HepG2 (cell line): Measurements from ENCODE around the gene CHKA. TPM values are rescaled to one million over a fixed set of nuclear protein-coding genes. Genes with fewer than 3 reads are reported as not detected.

ENCODE experiments used
- E2F5 ChIP-seq: sonication (generic); formaldehyde crosslinking; conservative IDR thresholded peaks from 2 replicates; pipeline ENCODE4 v1.4.0; 2020; ENCODE audit warnings: missing genetic modification reagents
- FOSL2 ChIP-seq: sonication (generic); formaldehyde crosslinking; IDR thresholded peaks from 2 replicates; pipeline ENCODE4 v1.4.0; 2020; ENCODE audit warnings: missing genetic modification reagents
- KDM3A ChIP-seq: IDR thresholded peaks from 2 replicates; pipeline ENCODE4 v1.6.1; 2018; ENCODE audit warnings: low read depth, missing compliant biosample characterization
- MAZ ChIP-seq, 2 experiments: sonication (generic) in 1 of 2; formaldehyde crosslinking in 1 of 2; IDR thresholded peaks; 2 replicates each; pipeline versions ENCODE4 v1.5.0 to v1.6.1; 2012 to 2020; ENCODE audit warnings: low read depth in 2 of 2, mild to moderate bottlenecking in 2 of 2, borderline replicate concordance in 1 of 2, improper control_type of control experiment in 1 of 2, low read length in 1 of 2, missing genetic modification reagents in 1 of 2, moderate library complexity in 1 of 2
- PLRG1 ChIP-seq: fragments of 450-650 bp; conservative IDR thresholded peaks from 2 replicates; pipeline ENCODE4 v1.6.1; 2016
- PRDM15 ChIP-seq: sonication (generic); formaldehyde crosslinking; IDR thresholded peaks from 2 replicates; pipeline ENCODE4 v1.4.0; 2020; ENCODE audit warnings: missing genetic modification reagents
- RAD21 ChIP-seq: fragments of 450-650 bp; formaldehyde crosslinking; IDR thresholded peaks from 2 replicates; pipeline ENCODE4 v1.5.0; 2020; ENCODE audit warnings: mild to moderate bottlenecking
- ZBTB34 ChIP-seq: sonication (generic); formaldehyde crosslinking; IDR thresholded peaks from 2 replicates; pipeline ENCODE4 v1.8.0; 2022; ENCODE audit warnings: mild to moderate bottlenecking, missing genetic modification reagents
- ZFX ChIP-seq: sonication (generic); formaldehyde crosslinking; IDR thresholded peaks from 2 replicates; pipeline ENCODE4 v1.4.0; 2020; ENCODE audit warnings: mild to moderate bottlenecking, low read depth, missing genetic modification reagents, moderate library complexity
- ZNF264 ChIP-seq: sonication (generic); formaldehyde crosslinking; IDR thresholded peaks from 2 replicates; pipeline ENCODE4 v1.4.0; 2020; ENCODE audit warnings: missing genetic modification reagents
- ZNF296 ChIP-seq: sonication (generic); formaldehyde crosslinking; conservative IDR thresholded peaks from 2 replicates; pipeline ENCODE4 v1.5.0; 2020; ENCODE audit warnings: mild to moderate bottlenecking, missing genetic modification reagents
- ZNF407 ChIP-seq: sonication (generic); formaldehyde crosslinking; IDR thresholded peaks from one replicate; pipeline ENCODE4 v1.5.1; 2020; ENCODE audit warnings: mild to moderate bottlenecking, missing genetic modification reagents; ENCODE audit errors: not compliant biosample characterization
- ZNF597 ChIP-seq: sonication (generic); formaldehyde crosslinking; IDR thresholded peaks from 2 replicates; pipeline ENCODE4 v1.5.0; 2020; ENCODE audit warnings: missing genetic modification reagents
- ZNF7 ChIP-seq: IDR thresholded peaks from 2 replicates; pipeline ENCODE4 v1.6.1; 2016; ENCODE audit warnings: missing biosample characterization, missing genetic modification reagents
- polyA plus RNA-seq, 8 experiments: library from polyadenylated mRNA; depleted of rRNA in 3 of 8; stranded (reverse) in 7 of 8; unstranded in 1 of 8; fragments of >200 nt; fragmentation: Illumina TruSeq in 4 of 8; extraction: Trizol in 4 of 8; gene quantifications; 2 replicates each; pipeline versions ENCODE4 v1.2.1 to v1.2.3, GENCODE V29; 2011 to 2016; ENCODE audit warnings: low read depth in 4 of 8, missing spikeins in 1 of 8, mixed read lengths in 1 of 8; ENCODE audit not compliant: insufficient read depth in 1 of 8
- total RNA-seq, 5 experiments: library from RNA; depleted of rRNA; stranded (reverse); fragments of >200 nt; fragmentation: Illumina TruSeq; extraction: Trizol; gene quantifications; 2 replicates each; pipeline ENCODE4 v1.2.3, GENCODE V29; 2016; ENCODE audit warnings: low read depth in 1 of 5

Gene CHKA
- total and polyA plus RNA-seq, 2 of the 13 experiments (the other 11 are each of a cell fraction or from before 2014, with no cell fraction given): 71.6 to 92.7 TPM

GRCh38 chr11:68020575-68020974, 100.6 kb downstream of the CHKA start (continued):
- TF ChIP-seq ZNF407 (CRISPR knock-in tag): no peak
- no peak for TF ChIP-seq ZNF264 (CRISPR knock-in tag)
- TF ChIP-seq FOSL2 (CRISPR knock-in tag): no peak
- peak; percentile 71 for TF ChIP-seq ZFX
- no peak for TF ChIP-seq PLRG1
- no peak for TF ChIP-seq MAZ (IDR thresholded peaks at IDR 0.05; ENCODE audit: borderline replicate concordance, low read depth, low read length)
- TF ChIP-seq MAZ (CRISPR knock-in tag; IDR thresholded peaks at IDR 0.05; ENCODE audit: low read depth): 0 out of 2 replicates have a peak, but pooled peaks have one; percentile 31
- TF ChIP-seq ZBTB34 (CRISPR knock-in tag): no peak
- 0 out of 2 replicates have a peak, but pooled peaks have one; percentile 12 for TF ChIP-seq RAD21 (CRISPR knock-in tag)
- no peak for TF ChIP-seq E2F5 (CRISPR knock-in tag)
- TF ChIP-seq ZNF296: no peak
- TF ChIP-seq PRDM15: no peak
- no peak for TF ChIP-seq KDM3A (CRISPR knock-in tag)
- peak; percentile 82 for TF ChIP-seq ZNF7
- TF ChIP-seq ZNF597: no peak
